TTC549 (cell line): Measurements from ENCODE around the gene INTS4.
A peak's percentile ranks its signal among the peaks of the same experiment; 100 is the strongest.
"Not testable (repeated sequence)": the region's sequence is repeated elsewhere in the genome, so short reads cannot be mapped to it uniquely, and the experiment has no call there.

Experiments used
- FAIRE-seq: peaks from 2 replicates; lab custom pipeline; 2012; peaks lifted over from hg19 to GRCh38; lab: Jason Lieb, UNC

Gene INTS4, protein sequence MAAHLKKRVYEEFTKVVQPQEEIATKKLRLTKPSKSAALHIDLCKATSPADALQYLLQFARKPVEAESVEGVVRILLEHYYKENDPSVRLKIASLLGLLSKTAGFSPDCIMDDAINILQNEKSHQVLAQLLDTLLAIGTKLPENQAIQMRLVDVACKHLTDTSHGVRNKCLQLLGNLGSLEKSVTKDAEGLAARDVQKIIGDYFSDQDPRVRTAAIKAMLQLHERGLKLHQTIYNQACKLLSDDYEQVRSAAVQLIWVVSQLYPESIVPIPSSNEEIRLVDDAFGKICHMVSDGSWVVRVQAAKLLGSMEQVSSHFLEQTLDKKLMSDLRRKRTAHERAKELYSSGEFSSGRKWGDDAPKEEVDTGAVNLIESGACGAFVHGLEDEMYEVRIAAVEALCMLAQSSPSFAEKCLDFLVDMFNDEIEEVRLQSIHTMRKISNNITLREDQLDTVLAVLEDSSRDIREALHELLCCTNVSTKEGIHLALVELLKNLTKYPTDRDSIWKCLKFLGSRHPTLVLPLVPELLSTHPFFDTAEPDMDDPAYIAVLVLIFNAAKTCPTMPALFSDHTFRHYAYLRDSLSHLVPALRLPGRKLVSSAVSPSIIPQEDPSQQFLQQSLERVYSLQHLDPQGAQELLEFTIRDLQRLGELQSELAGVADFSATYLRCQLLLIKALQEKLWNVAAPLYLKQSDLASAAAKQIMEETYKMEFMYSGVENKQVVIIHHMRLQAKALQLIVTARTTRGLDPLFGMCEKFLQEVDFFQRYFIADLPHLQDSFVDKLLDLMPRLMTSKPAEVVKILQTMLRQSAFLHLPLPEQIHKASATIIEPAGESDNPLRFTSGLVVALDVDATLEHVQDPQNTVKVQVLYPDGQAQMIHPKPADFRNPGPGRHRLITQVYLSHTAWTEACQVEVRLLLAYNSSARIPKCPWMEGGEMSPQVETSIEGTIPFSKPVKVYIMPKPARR

DNA sequence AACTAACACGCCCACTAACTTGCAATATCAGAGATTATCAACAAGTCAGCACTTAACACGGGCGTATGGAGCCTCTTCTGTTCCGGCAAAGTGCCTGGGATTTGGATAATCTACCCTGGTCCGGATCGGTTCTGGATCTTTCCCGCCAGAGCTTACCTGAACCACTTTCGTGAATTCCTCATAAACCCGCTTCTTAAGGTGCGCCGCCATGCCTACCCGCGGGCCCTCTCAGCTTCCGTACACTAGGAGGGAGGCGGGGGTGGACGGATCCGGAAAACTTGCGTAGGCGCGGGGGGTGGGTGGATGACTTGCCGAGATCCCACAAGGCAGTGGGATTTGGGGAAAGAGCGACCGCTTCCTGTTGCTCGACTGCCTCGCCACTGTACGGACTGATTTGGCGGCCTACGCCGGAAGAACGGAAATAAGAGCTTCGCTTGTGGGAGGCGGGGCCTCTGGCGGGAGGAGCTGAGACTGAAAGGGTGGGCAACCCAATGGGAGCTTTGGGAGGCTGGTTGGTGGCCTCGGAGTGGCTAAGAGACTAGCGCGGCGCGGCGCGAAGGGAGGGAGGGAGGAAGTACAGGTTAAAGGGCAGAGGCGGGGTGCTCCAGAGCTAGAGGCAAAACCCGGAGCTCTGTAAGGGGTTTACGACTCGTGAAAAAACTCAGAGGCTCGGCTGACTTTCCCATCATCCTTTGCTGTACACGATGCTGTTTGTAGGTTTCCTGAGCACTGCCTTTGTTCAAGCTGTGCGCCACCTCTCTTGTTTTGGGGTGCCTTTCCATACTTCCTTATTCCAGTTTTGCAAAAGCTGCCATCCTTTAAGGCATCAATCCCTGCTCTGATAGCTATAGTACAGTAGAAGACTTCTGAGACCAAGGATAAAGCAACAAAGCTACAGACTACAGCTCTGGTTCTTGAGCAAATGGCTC, at the start of gene INTS4:
TSS of gene INTS4 (minus strand) at position 235 of the 929 bp plus-strand sequence. CDS start at position 210, 25 bp downstream.
- FAIRE-seq = peak; percentile 91

DNA sequence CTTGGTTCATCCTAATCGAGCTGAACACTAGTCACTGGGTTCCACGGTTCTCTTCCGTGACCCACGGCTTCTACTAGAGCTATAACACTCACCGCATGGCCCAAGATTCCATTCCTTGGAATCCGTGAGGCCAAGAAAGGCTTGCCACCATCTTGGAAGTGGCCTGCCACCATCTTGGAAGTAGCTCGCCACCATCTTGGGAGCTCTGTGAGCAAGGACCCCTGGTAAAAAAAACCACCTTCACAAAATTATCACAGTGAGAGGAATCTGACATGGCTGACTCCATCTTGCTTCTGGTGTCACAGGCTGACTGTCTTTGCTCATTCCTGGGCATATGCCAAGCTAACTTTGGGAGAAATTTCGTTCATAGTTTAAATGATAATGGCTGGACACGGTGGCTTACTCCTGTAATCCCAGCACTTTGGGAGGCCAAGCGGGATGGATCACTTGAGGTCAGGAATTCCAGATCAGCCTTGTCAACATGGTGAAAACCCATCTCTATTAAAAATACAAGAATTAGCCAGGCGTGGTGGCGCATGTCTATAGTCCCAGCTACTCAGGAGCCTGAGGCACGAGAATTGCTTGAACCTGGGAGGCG, 47.5 kb upstream of the INTS4 start:
- no peak for FAIRE-seq

DNA sequence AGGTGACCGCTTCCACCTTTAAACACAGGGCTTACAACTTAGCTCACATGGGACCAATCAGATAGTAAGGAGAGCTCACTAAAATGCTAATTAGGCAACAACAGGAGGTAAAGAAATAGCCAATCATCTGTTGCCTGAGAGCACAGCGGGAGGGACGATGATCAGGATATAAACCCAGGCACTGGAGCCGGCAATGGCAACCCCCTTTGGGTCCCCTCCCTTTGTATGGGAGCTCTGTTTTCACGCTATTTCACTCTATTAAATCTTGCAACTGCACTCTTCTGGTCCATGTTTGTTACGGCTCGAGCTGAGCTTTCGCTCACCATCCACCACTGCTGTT, 46.9 kb upstream of the INTS4 start:
- FAIRE-seq = not testable (repeated sequence)

DNA sequence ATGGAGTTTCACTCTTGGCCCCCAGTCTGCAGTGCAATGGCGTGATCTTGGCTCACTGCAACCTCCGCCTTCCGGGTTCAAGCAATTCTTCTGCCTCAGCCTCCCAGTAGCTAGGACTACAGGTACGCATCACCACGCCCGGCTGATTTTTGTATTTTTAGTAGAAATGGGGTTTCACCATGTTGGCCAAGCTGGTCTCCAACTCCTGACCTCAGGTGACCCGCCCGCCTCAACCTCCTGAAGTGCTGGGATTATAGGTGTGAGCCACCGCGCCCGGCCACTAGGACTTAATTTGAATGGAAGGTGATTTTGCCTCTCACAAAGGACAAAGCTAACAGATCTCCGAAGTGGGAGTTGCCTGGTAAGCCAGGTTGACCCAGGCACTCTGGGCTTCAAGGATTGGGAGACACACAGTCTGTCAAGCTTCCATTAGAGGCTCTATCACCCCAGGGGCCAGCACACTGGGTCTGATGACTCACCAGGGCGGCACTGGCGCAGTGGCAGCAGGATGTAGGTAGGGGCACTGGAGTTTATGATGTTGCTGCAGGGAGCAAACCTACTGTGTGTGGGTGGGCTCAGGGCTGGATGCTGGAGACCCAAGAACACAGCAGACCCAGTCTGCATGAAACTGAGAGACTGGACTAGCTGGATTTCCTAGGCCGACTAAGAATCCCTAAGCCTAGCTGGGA, 46.4 kb upstream of the INTS4 start:
- no peak for FAIRE-seq

DNA sequence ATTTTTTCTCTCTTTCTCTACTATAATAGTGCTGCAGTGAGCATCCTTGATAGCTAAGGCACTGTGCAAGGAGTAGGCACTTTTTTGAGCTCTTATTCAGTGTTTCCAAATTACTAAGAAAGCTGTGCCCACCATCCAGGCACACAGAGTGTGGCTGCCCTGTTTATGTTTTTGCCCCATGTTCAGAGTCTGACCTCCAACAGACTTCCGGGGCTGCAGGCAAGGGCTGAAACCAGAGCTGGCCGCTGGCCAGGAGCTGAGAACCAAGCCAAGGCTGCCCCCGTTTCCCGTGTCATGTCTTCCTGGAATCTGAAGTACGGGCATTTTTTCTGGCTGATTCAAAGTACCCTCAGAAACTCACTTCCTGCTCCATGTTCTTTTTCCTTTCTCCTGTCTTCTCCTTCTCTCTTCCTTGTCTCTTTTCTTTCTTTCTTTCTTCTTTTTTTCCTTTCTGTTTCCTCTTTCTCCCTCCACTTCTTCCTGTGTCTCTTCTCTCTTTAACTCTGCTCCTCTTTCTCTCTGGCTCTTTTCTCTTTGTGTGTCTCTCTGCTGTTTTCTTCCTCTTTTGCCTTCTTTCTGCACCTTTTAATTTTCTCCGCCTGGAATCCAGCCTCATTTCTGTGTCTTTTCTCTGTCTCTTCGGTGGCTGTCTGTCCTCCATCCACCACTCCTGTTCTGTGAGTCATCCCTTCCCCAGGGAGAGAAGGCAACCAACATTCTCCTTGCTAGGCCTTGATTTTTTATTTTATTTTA, 45.6 kb upstream of the INTS4 start:
- FAIRE-seq = no peak

DNA sequence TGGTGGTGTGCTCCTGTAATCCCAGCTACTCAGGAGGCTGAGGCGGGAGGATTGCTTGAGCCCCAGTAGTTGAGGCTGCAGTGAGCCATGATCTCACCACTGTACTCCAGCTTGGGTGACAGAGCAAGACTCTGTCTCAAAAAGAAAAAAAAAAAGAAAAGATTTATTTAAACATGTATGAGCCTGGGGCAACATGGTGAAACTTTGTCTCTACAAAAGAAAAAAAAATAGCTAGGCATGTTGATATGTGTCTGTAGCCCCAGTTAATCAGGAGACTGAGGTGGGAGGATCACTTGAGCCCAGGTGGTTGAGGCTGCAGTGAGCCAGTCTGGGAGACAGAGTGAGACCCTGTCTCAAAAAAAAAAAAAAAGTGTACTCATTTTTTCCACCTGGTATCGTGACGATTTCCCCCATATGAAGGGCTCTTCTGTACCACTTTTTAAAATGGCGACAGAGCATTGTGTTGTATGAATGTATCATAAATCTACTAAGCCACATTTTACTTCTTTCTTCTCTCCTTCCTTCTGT, 45.0 kb upstream of the INTS4 start:
- no peak for FAIRE-seq

DNA sequence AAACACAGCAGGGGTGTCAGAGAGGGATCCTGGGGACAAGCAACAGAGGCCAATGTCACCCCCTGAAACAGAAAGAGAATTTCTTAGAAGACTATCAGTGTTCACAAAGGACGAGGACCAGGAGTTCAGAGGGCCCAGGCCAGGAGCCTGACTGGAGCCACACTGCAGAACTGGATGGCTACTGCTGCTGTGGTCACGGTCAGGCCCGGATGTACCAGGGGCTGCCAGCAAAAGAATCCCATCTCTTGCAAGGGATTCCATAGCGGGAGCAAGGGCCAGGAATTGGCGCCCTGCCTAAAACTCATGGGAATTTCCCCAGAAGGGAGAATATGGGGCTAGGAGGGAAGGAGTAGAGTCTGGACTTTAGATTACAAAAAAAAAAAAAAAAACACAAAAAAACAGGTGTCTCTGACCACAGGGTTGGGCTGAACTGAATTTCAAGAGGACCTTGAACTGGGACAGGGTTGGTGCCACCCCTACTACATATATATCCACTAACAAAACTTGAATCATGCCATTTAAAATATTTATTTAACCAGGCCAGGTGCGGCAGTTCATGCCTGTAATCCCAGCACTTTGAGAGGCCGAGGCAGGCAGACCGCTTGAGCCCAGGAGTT, 44.3 kb upstream of the INTS4 start:
- no peak for FAIRE-seq

DNA sequence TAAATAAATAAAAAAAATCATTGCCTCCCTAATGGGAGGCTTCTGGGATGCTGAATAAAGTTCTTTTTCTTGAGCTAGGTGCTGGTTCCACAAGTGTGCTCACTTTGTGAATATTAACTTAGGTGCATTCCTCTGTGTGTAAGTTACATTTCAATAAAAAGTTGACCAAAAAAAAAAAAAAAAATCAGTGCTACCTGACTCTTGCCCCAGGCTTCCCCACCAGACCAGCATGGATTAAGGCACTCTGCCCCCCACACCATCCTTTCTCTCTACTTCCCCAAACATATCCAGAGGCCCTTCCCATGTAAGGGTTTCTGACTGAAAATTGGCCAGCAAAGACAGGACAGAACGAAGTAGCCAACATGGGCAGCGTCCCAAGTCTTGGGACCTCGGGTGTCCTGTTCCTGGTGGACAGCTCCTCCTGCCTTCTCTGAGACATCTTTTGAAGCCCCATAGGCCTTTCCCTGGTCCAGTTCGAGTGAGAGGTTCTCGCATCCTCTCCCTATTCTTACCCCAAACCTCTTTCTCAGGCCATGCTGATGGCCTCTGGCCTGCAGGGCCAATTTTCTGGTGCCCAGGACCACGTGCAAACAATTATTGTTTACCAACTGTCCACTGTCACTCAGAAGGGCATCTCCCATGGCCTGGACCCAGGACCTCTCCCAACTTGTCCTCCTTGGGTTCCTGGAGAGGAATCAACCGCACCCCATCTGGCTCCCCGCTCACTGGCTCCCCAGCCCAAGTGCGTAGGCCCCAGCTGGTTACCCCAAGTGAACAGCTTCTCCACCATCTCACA, 43.6 kb upstream of the INTS4 start:
- no peak for FAIRE-seq

DNA sequence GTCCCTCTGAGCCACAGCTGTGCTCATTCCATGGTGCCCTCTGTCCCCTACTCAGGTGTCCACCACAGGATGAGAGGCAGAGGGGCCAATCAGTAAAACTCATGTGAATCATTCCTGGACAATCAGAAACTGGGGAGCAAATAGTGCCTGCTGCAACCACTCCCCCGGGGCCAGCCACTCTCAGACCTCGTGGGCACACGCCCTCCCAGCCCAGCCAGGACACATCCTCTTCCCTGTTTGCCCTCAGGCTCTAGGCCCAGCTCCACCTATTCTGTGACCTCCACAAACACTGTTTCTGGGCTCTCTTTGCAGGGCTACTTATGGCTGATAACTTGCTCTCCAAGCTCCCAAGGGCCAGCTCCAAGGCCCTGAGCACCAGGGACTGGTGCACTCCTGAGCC, 42.6 kb upstream of the INTS4 start:
- no peak for FAIRE-seq

DNA sequence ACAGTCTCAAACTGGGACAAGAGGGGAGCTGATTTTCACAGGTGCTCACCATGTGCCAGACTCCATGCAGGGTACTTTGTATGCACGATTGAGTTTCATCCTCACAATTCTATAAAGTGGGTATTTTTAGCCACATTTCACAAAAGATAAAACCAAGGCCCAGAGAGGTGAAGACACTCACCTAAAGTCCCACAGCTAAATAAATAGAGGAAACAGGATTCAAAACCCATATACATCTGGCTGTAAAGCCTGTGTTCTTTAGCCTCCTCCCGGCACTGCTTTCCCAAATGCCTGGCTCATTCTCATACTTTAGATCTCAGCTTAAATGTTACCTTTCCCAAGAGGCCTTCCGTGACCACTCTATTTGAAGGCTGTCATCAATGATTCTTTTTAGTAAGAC, 41.8 kb upstream of the INTS4 start:
- FAIRE-seq = no peak

DNA sequence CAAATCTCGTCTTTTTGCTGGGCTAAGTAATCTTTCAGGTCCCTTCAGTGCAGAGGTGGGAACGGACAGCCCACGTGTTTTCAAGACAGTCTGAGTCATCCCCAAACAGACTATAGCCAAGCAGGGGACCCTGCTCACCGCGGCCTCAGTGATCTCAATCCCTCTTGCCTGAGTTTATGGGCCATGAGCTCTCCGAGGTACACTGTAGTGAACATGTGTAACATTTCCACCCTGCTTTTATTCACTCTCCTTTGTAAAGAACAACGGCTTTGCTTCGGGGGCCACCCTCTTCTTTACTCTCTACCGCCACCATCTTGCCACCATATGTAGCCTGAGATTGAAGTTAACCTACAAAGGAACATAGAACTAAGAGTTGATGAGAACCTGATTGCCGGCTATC, 40.2 kb upstream of the INTS4 start:
- no peak for FAIRE-seq

DNA sequence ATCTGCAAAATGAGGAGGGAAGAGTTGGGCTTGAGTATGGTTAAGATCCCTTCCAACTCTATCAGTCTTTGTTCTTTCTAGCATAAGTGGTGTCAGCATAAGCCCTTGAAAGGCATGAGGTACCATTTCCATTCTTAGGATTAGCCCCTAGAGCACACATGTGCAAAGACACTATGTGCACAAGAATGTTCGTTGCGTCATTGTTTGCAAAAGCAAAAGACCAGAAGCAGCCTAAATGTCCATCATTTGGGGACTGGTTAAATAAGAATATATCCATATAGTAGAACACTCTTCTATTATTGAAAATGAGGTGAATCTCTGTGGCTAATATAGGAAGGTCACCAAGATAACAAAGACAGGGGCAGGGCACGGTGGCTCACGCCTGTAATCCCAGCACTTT, 38.6 kb upstream of the INTS4 start:
- no peak for FAIRE-seq

DNA sequence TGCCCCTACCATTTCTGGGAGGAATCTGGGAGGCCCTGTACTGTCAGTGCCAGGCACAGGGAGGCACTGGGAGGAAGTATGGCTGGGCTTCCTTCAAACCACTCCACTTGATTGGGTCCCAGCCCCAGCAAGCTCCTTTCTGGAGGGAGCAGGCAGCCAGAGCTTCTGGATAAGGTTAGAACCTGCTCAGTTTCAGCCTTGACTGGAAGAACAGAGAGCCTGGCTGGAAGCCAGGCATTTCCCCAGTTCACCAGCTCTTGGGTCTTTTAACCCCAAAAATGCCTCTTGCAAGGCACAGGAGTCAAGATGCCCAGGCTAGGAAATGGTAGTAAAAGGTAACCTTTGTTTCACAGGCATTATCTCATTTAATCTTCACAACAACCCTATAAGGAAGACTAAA, 37.6 kb upstream of the INTS4 start:
- no peak for FAIRE-seq

DNA sequence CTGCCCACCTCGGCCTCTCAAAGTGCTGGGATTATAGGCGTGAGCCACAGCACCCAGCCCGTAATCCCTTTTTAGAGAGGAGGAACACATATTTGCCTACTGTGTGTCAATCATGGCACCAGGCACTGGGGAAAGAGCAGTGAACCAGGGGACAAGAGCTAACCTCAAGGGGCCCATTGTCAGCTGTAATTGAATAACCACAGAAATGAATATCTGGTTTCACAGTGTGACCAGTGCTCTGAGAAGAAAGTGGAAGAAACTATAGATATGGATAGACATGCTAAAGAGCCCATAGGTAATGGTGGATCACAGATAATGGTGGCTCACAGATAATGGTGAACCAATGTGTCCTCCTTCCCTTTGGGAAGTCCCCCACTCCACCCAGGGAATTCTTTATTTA, 37.2 kb upstream of the INTS4 start:
- no peak for FAIRE-seq

DNA sequence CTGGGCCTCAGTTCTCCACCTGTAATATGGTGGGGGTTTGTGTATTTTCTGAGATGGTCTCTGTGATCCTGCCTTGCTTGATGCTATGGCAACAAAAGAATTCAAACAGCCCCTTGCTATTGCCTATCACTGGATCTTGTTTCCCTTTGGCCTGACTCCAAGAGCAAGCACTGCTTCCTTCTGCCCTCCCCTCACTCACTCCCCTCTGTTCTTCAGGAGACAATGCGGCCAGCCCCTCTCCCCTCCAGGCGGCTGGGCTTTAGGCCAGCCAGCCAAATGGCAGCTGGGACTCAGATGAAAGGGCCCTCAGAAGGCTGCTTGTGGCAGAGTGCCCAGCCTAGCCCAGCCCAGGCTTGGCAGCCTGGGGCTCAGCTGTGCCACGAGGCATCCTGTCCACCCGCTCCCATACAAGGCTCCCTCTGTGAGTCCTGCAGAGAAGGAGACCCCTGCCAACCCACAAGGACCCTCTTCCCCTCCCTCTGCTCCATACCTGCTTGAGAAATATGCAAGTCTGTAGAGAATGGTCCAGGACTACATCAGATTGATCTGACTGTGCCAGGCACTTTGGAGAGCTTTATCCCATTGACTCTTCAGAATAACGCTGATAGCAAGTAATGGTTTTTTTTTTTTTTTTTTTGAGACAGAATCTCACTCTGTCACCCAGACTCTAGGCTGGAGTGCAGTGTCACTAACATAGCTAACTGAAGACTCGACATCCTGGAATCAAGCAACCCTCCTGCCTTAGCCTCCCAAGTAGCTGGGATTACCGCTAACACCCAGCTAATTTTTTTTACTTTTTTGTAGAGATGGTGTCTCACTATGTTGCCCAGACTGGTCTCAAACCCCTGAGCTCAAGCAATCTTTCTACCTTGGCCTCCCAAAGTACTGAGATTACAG, 36.2 kb upstream of the INTS4 start:
- no peak for FAIRE-seq

DNA sequence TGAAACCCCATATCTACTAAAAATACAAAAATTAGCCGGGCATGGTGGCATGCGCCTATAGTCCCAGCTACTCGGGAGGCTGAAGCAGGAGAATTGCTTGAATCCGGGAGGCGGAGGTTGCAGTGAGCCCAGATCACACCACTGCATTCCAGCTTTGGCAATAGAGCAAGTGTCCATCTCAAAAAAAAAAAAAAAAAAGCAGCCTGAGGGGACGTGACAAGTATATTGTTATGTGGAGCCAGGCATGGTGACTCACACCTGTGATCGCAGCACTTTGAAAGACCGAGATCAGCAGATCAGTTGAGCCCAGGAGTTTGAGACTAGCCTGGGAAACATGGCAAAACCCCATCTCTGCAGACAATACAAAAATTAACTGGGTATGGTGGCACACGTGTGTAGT, 34.0 kb upstream of the INTS4 start:
- FAIRE-seq = not testable (repeated sequence)

DNA sequence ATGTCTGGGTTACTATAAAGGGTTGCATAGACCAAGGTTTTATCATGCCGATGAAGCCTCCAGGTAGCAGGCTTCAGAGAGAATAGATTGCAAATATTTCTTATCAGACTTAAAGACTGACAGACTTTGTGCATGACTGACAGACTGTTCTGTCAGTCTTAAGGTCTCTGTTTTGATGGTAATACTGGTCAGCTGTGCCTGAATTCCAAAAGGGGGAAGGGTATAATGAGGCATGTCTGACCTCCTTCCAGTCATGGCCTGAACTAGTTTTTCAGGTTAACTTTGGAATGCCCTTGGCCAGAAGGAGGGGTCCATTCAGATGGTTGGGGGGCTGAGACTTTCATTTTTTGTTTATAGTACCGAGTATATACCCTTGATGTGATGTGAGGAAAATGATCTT, 33.3 kb upstream of the INTS4 start:
- FAIRE-seq = no peak

DNA sequence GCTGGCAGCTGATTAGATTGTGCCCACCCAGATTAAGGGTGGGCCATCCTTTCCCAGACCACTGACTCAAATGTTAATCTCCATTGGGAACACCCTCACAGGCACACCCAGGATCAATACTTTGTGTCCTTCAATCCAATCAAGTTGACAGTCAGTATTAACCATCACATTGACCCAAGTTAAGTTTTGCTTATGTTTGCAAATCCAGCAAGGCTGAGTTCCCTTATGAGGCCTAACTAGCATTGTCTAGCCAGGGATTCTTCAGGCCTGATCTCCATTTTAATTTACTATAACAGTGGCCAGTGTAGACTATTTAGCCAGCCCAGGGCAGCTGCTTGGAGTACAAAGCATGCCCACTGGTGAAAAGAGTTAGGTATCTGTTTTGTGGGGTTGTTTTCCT, 30.9 kb upstream of the INTS4 start:
- FAIRE-seq = no peak
